B cell (primary cell): ENCODE data around the gene TTC38.

Experiments
- CTCF ChIP-seq: fragments of 200-600 bp; IDR thresholded peaks from one replicate; pipeline ENCODE4 v1.8.0; 2022; ENCODE audit warnings: antibody characterized with exemption, mild to moderate bottlenecking
- EZH2 ChIP-seq: IDR thresholded peaks from 2 replicates; pipeline ENCODE4 v1.6.1; 2012; ENCODE audit warnings: borderline replicate concordance, low read depth, mild to moderate bottlenecking, moderate library complexity, low read length; ENCODE audit not compliant: insufficient read depth, poor library complexity, severe bottlenecking

DNA sequence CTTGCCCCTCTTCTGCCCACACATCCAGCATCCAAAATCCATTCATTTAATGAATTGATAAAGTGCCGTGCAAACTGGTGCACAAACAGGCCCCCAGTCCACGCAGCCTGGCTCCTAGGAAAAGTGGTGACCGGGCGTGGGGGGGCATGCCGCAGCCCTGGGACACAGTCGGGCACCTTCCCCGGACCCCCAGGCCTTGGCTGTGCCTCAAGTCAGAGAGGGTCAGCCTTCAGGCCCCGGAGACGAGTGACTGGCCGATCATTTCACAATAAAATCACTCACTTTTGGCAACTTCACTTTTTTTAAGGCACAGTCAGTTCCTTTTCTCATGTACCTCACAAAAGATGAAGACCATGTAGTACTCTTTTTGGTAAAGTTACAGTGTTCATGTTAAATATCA is 25.7 kb upstream of the TTC38 start:
- TF ChIP-seq CTCF (no peak), EZH2 (no peak)
